Osteocyte (in vitro differentiated cells): ENCODE results near the gene MFSD6. TPM values are rescaled to one million over a fixed set of nuclear protein-coding genes. Genes with fewer than 3 reads are reported as not detected.

ENCODE experiments used
- DNase-seq: peaks from one replicate; pipeline ENCODE4 v3.0.0; 2021; ENCODE audit warnings: mixed read lengths; ENCODE audit not compliant: unreplicated experiment; ENCODE audit errors: extremely low spot score
- H3K27ac Mint-ChIP-seq: one replicate; pipeline ENCODE4 v1.8.0; 2021; ENCODE audit warnings: mild to moderate bottlenecking, mixed read lengths; ENCODE audit not compliant: unreplicated experiment
- H3K27me3 Mint-ChIP-seq: one replicate; pipeline ENCODE4 v1.8.0; 2021; ENCODE audit warnings: mixed read lengths; ENCODE audit not compliant: unreplicated experiment
- H3K36me3 Mint-ChIP-seq: one replicate; pipeline ENCODE4 v1.8.0; 2021; ENCODE audit warnings: mixed read lengths; ENCODE audit not compliant: unreplicated experiment
- H3K4me1 Mint-ChIP-seq: one replicate; pipeline ENCODE4 v1.8.0; 2021; ENCODE audit warnings: mixed read lengths; ENCODE audit not compliant: unreplicated experiment
- H3K4me3 Mint-ChIP-seq: one replicate; pipeline ENCODE4 v1.8.0; 2021; ENCODE audit warnings: mild to moderate bottlenecking, moderate library complexity, mixed read lengths; ENCODE audit not compliant: unreplicated experiment
- H3K9me3 Mint-ChIP-seq: one replicate; pipeline ENCODE4 v1.8.0; 2021; ENCODE audit warnings: mixed read lengths; ENCODE audit not compliant: unreplicated experiment
- total RNA-seq: library from RNA; stranded (reverse); gene quantifications from 2 replicates; pipeline ENCODE4 v1.2.1, GENCODE V29; 2021
- TF ChIP-seq, protein P1 (sequence below): fragments of 200-600 bp; sonication (generic); IDR thresholded peaks from 2 replicates; pipeline ENCODE4 v1.5.0; 2021; ENCODE audit warnings: antibody characterized with exemption, mild to moderate bottlenecking, moderate library complexity

MFSD6 gene
- total RNA-seq, 1 donor from 2014 or later = 12.1 TPM

DNA sequence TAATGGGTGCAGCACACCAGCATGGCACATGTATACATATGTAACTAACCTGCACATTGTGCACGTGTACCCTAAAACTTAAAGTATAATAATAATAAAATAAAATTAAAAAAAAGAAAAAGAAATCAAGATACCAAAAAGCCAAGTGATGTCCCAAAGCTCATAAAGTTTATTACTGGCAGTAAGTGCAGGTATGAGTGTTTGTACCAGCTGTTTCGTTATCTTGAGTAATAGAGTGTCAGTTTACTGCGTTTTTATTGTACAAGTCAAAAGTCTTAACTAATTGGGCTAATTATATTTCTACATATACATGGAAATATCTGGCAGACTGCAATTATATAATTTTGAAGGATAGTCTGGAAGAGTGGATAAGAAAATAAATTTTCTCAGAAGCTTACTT is 41.8 kb downstream of the MFSD6 start:
- TF ChIP-seq, protein P1, sequence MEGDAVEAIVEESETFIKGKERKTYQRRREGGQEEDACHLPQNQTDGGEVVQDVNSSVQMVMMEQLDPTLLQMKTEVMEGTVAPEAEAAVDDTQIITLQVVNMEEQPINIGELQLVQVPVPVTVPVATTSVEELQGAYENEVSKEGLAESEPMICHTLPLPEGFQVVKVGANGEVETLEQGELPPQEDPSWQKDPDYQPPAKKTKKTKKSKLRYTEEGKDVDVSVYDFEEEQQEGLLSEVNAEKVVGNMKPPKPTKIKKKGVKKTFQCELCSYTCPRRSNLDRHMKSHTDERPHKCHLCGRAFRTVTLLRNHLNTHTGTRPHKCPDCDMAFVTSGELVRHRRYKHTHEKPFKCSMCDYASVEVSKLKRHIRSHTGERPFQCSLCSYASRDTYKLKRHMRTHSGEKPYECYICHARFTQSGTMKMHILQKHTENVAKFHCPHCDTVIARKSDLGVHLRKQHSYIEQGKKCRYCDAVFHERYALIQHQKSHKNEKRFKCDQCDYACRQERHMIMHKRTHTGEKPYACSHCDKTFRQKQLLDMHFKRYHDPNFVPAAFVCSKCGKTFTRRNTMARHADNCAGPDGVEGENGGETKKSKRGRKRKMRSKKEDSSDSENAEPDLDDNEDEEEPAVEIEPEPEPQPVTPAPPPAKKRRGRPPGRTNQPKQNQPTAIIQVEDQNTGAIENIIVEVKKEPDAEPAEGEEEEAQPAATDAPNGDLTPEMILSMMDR = no peak
- Mint-ChIP-seq H3K27me3 (no peaks in the 10 kb centered on the region), H3K36me3 (no peaks in the 10 kb centered on the region), H3K4me3 (no peak overlapping the region), H3K4me1 (peaks cover 9% of the 10 kb centered on the region), H3K9me3 (no peaks in the 10 kb centered on the region), H3K27ac (no peak overlapping the region)
- DNase-seq = no peak

DNA sequence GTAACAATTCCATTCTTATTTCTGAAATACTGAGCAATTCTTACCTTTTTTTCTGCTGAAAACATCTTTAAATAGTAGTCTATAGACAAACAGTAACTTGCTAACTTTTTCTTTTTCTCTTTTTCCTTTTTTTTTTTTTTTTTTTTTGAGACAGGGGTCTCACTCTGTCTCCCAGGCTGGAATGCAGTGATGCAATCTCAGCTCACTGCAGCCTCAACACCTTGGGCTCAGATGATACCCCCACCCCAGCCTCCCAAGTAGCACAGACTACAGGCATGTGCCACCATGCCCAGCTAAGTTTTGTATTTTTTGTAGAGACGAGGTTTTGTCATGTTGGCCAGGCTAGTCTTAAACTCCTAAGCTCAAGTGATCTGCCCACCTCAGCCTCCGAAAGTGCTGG is 42.2 kb downstream of the MFSD6 start:
- Mint-ChIP-seq H3K27ac (no peak overlapping the region), H3K36me3 (no peaks in the 10 kb centered on the region), H3K9me3 (no peaks in the 10 kb centered on the region), H3K4me3 (no peak overlapping the region), H3K4me1 (peaks cover 9% of the 10 kb centered on the region), H3K27me3 (no peaks in the 10 kb centered on the region)
- TF ChIP-seq, protein P1 = no peak
- DNase-seq = no peak

DNA sequence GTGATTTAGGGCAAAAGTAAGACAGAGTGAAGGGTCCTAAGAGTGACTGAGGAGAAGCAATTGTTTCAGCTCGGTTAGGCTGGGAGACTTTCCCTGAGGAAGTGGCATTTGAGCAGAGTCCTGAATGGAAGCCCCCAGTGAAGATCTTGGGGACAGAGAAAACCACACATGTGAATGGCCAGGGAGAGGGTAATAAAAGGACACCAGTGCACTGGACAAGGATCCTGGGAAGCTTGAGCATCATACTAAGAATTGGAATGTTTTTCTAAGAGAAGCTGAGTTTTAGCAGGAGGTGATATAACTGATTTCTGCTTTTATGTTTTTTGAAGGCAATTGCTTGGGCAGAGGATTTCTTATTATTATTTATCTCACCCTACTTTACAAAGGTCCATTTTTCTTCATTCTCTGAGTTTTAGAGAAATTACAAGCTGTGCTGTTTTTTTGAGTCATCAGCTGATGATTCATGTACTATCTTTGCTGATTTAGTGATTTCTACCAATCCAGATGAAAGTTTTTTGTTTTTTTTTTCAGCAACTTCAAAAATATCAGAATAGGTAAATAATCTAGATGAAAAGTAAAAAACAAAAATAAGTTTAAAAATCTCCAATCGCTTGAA is 43.5 kb downstream of the MFSD6 start:
- TF ChIP-seq, protein P1 = no peak
- Mint-ChIP-seq H3K27ac (peak overlapping the region; percentile 48), H3K4me3 (no peak overlapping the region), H3K9me3 (no peaks in the 10 kb centered on the region), H3K27me3 (no peaks in the 10 kb centered on the region), H3K36me3 (no peaks in the 10 kb centered on the region), H3K4me1 (peaks cover 9% of the 10 kb centered on the region)
- DNase-seq = no peak

DNA sequence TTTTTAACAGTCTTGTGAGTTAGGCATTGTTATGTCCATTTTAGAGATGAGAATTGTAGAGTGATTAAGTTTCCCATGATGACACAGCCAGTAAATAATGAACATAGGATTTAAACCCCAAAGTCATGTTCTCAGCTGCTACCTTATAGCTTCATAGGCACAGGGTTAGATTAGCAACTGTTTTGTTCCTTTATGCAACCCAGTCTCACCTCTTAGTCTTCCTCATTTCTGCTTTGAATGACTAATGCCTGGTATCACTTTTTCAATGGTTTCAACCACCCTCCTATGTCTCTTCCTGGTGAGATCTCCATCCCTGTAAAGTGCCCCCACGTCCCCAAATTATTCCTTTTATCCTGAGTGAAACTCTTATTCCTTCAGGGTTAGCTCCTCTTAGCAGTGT is 44.3 kb downstream of the MFSD6 start:
- Mint-ChIP-seq H3K27ac (no peak overlapping the region), H3K4me3 (no peak overlapping the region), H3K4me1 (peaks cover 10% of the 10 kb centered on the region), H3K36me3 (no peaks in the 10 kb centered on the region), H3K9me3 (no peaks in the 10 kb centered on the region), H3K27me3 (no peaks in the 10 kb centered on the region)
- no peak for DNase-seq
- TF ChIP-seq, protein P1 = no peak

DNA sequence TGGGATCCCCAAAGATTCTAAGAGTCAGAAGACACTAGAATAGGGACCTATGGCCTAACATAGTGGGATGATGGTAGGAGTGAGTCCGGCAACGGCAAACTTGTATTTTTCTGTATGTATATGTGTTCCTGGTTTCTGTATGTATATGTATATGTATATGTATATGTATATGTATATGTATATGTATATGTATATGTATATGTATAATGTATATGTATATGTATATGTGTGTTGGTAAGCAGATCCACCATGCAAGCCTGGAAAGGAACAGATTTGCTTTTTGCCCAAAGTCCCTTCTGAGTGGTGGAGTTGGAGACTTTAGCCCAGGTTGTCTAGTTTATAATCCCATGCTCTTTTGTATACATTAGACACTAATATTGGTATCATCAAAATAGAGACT is 46.6 kb downstream of the MFSD6 start:
- Mint-ChIP-seq H3K36me3 (peaks cover 2% of the 10 kb centered on the region), H3K27ac (no peak overlapping the region), H3K27me3 (no peaks in the 10 kb centered on the region), H3K4me3 (no peak overlapping the region), H3K9me3 (no peaks in the 10 kb centered on the region), H3K4me1 (peaks cover 10% of the 10 kb centered on the region)
- TF ChIP-seq, protein P1 = no peak
- no peak for DNase-seq
